Activated gamma-delta T cell treated with anti-CD3 and anti-CD28 coated beads, Interleukin-2, amount 50 U/mL, for 16 hours (primary cell): ENCODE measurements around the gene ACP4.

Source experiments
- DNase-seq: peaks from one replicate; pipeline ENCODE4 v3.0.0-alpha.2; 2020; ENCODE audit warnings: low read depth

Gene ACP4

GRCh38 chr19:50844296-50844935, 54.2 kb downstream of the ACP4 start:
- no peak for DNase-seq
